Psoas muscle (tissue), 8 donors: ENCODE results near the gene MXRA7. TPM values are rescaled to one million over a fixed set of nuclear protein-coding genes. Genes with fewer than 3 reads are reported as not detected.
"Not testable (repeated sequence)": the region's sequence is repeated elsewhere in the genome, so short reads cannot be mapped to it uniquely, and the experiment has no call there.

Experiments used
- ATAC-seq, 4 donors: fragments of 200-7000 bp; cut with Tn5 transposase; one replicate each; pipeline ENCODE4 v1.9.1; 2020; ENCODE audit warnings: moderate library complexity in 3 of 4, mild to moderate bottlenecking in 2 of 4
- DNase-seq, 2 donors: peaks; one replicate each; pipeline ENCODE4 v3.0.0-alpha.2; 2020
- H3K27ac ChIP-seq: fragments of 200-600 bp; one replicate; pipeline ENCODE4 v1.8.0; 2022
- H3K27me3 ChIP-seq, 3 donors: fragments of 200-600 bp in 1 of 3; one replicate each; pipeline versions ENCODE4 v1.6.1 to v1.8.0; 2013 to 2022; ENCODE audit warnings: low read length in 2 of 3, mild to moderate bottlenecking in 2 of 3, moderate library complexity in 1 of 3; ENCODE audit not compliant: insufficient read depth in 3 of 3
- H3K36me3 ChIP-seq, 2 donors: fragments of 200-600 bp in 1 of 2; one replicate each; pipeline versions ENCODE4 v1.6.1 to v1.8.0; 2013 to 2022; ENCODE audit warnings: low read depth in 1 of 2, mild to moderate bottlenecking in 1 of 2, moderate library complexity in 1 of 2; ENCODE audit not compliant: insufficient read depth in 1 of 2
- H3K4me1 ChIP-seq: fragments of 200-600 bp; one replicate; pipeline ENCODE4 v1.8.0; 2022
- H3K4me3 ChIP-seq: fragments of 200-600 bp; one replicate; pipeline ENCODE4 v1.8.0; 2022; ENCODE audit warnings: mild to moderate bottlenecking
- H3K9me3 ChIP-seq: fragments of 200-600 bp; one replicate; pipeline ENCODE4 v1.8.0; 2022
- CTCF ChIP-seq: fragments of 200-600 bp; IDR thresholded peaks from one replicate; pipeline ENCODE4 v1.8.0; 2022; ENCODE audit warnings: antibody characterized with exemption
- WGBS, 3 donors: extraction: QIAGEN DNeasy Blood & Tissue Kit; methylation state at CpG; one replicate each; pipeline versions ENCODE4 v1.1.6 to v1.1.7; 2013; 5-methylcytosine and 5-hydroxymethylcytosine counted together
- intact Hi-C, 2 donors: fragments of 100-400 bp; cut with DNase I; formaldehyde crosslinking; loops; one replicate each; pipeline versions ENCODE4 v1.11.0 to v1.14.2; 2022
- polyA plus RNA-seq, 3 donors: library from polyadenylated mRNA; stranded (reverse); fragments of 200-250 nt; gene quantifications; one replicate each; pipeline ENCODE4 v1.2.3, GENCODE V29; 2013
- total RNA-seq, 4 donors: library from RNA; stranded (reverse); fragmentation: NEBNext Ultra II Directional in 2 of 4; extraction: Animal tissue kit (Norgen Biotek cat#: 25700) in 2 of 4; gene quantifications; one replicate each; pipeline versions ENCODE4 v1.2.1 to v1.2.4, GENCODE V29; 2021 to 2023
- donor health status: healthy with polysubstance abuse.
- donor health status: DM: no; HTN: no; CAD: no; lungs with moderate emphysema.
- donor health status: Bipolar disorder and iron deficiency.
- donor health status: healthy.
- donor health status: DM: yes; HTN: yes; CAD: no.
- donor health status: DM: no; HTN: no; CAD: no.
- donor health status: DM: no; HTN: no; CAD: no.
- donor health status: DM: yes; HTN: yes; CAD: no.

MXRA7 gene
- total and polyA plus RNA-seq, 7 donors, result 34.6 to 75.1 (median 43.2) TPM

- no peak overlapping the region for H3K27ac ChIP-seq
- H3K4me3 ChIP-seq, result no peak overlapping the region
- DNase-seq, result no peak
- H3K27me3 ChIP-seq, result peaks cover 0 to 2% (median 0%) of the 10 kb centered on the region in 3 donors
- TF ChIP-seq CTCF, result no peak
- WGBS, 3 donors, result 45 to 52% (median 46%) methylated on average over 3 of the region's 3 CpGs
- ATAC-seq, result no peak
- no peaks in the 10 kb centered on the region for H3K36me3 ChIP-seq
- intact Hi-C loops, result no loop called here
- no peaks in the 10 kb centered on the region for H3K4me1 ChIP-seq
- H3K9me3 ChIP-seq, result no peaks in the 10 kb centered on the region
Measured at GRCh38 chr17:76641501-76641900, 69.3 kb downstream of the MXRA7 start.

GRCh38 chr17:76640550-76641380 is 70.0 kb downstream of the MXRA7 start:
- DNase-seq, result no peak
- WGBS, 3 donors, result 63 to 78% (median 74%) methylated on average over 6 of the region's 6 CpGs
- peaks cover 0 to 2% (median 0%) of the 10 kb centered on the region in 3 donors for H3K27me3 ChIP-seq
- no peak overlapping the region for H3K4me3 ChIP-seq
- TF ChIP-seq CTCF, result no peak
- ATAC-seq, result no peak
- no peak overlapping the region for H3K27ac ChIP-seq
- H3K9me3 ChIP-seq, result no peaks in the 10 kb centered on the region
- intact Hi-C loops, result no loop called here
- H3K4me1 ChIP-seq, result no peaks in the 10 kb centered on the region
- no peaks in the 10 kb centered on the region for H3K36me3 ChIP-seq

- WGBS, 3 donors, result 85 to 92% (median 90%) methylated on average over 10 of the region's 10 CpGs
Measured at GRCh38 chr17:76638263-76638662, 72.5 kb downstream of the MXRA7 start.

GRCh38 chr17:76636486-76637206 is 74.1 kb downstream of the MXRA7 start:
- ATAC-seq, H3K36me3 ChIP-seq, H3K27me3 ChIP-seq, H3K27ac ChIP-seq, H3K4me1 ChIP-seq, H3K9me3 ChIP-seq, DNase-seq, intact Hi-C loops, H3K4me3 ChIP-seq: not testable (repeated sequence)
- WGBS, 3 donors, result 86 to 90% (median 87%) methylated on average over 20 to 22 of the region's 27 CpGs

More at GRCh38 chr17:76638263-76638662, 72.5 kb downstream of the MXRA7 start:
- no peaks in the 10 kb centered on the region for H3K9me3 ChIP-seq
- intact Hi-C loops, result no loop called here
- H3K27ac ChIP-seq, result no peak overlapping the region
- no peaks in the 10 kb centered on the region for H3K36me3 ChIP-seq
- H3K4me3 ChIP-seq, result no peak overlapping the region
- ATAC-seq, result no peak
- peaks cover 0 to 2% (median 0%) of the 10 kb centered on the region in 3 donors for H3K27me3 ChIP-seq
- H3K4me1 ChIP-seq, result no peaks in the 10 kb centered on the region
- no peak for TF ChIP-seq CTCF
- DNase-seq, result no peak

- ATAC-seq, result no peak
- intact Hi-C loops, result no loop called here
- Histone ChIP-seq H3K27ac (no peak overlapping the region), H3K9me3 (no peaks in the 10 kb centered on the region), H3K36me3 (no peaks in the 10 kb centered on the region), H3K4me1 (no peaks in the 10 kb centered on the region), H3K27me3 (peaks cover 0 to 2% (median 0%) of the 10 kb centered on the region in 3 donors), H3K4me3 (no peak overlapping the region)
- DNase-seq, result no peak
- no peak for TF ChIP-seq CTCF
- WGBS, 3 donors, result 79 to 82% (median 80%) methylated on average over 8 of the region's 8 CpGs
Measured at GRCh38 chr17:76635659-76636360, 75.0 kb downstream of the MXRA7 start.
